Measurements from ENCODE around the gene OPCML. TPM values are rescaled to one million over a fixed set of nuclear protein-coding genes. Genes with fewer than 3 reads are reported as not detected.

OPCML gene
- total RNA-seq, 4 donors from 2014 or later = 0.33 TPM; not detected in 3

GRCh38 chr11:132408877-132409276 lies 1123.4 kb downstream of the OPCML start:
- H3K27ac ChIP-seq = no peak overlapping the region
- H3K36me3 ChIP-seq = no peaks in the 10 kb centered on the region
- DNase-seq = no peak
- TF ChIP-seq CTCF (IDR thresholded peaks at IDR 0.05) (no peak), POLR2A (IDR thresholded peaks at IDR 0.05) (no peak)
- H3K27me3 ChIP-seq = no peaks in the 10 kb centered on the region
- peaks cover 0 to 5% of the 10 kb centered on the region in 2 donors for H3K4me1 ChIP-seq
- no peak overlapping the region for H3K4me3 ChIP-seq (replicated peaks in 1 of 3)
- no peaks in the 10 kb centered on the region for H3K9me3 ChIP-seq
- intact Hi-C loops (cut with DNase I) = no loop called here
- WGBS, 2 donors = 29 to 47% methylated on average over 1 of the region's 1 CpG

GRCh38 chr11:132405728-132406127 lies 1126.6 kb downstream of the OPCML start:
- Histone ChIP-seq H3K27me3 (no peaks in the 10 kb centered on the region), H3K9me3 (no peaks in the 10 kb centered on the region), H3K36me3 (no peaks in the 10 kb centered on the region), H3K4me3 (replicated peaks in 1 of 3) (no peak overlapping the region), H3K27ac (no peak overlapping the region), H3K4me1 (peaks cover 0 to 4% of the 10 kb centered on the region in 2 donors)
- intact Hi-C loops (cut with DNase I) = no loop called here
- DNase-seq = no peak
- TF ChIP-seq POLR2A (IDR thresholded peaks at IDR 0.05) (no peak), CTCF (IDR thresholded peaks at IDR 0.05) (no peak)
- 49 to 52% methylated on average over 4 of the region's 4 CpGs for WGBS, 2 donors

- no peak overlapping the region for H3K4me3 ChIP-seq (replicated peaks in 1 of 3)
- peaks cover 0 to 4% of the 10 kb centered on the region in 2 donors for H3K4me1 ChIP-seq
- TF ChIP-seq CTCF (IDR thresholded peaks at IDR 0.05) (peak in 1 of 6 experiments; percentile 18), POLR2A (IDR thresholded peaks at IDR 0.05) (no peak)
- H3K27me3 ChIP-seq = no peaks in the 10 kb centered on the region
- H3K36me3 ChIP-seq = no peaks in the 10 kb centered on the region
- intact Hi-C loops (cut with DNase I) = no loop called here
- no peak overlapping the region for H3K27ac ChIP-seq
- WGBS, 2 donors = 18 to 23% methylated on average over 8 of the region's 8 CpGs
- no peaks in the 10 kb centered on the region for H3K9me3 ChIP-seq
- DNase-seq = peak; percentile 12 to 19
These were observed 1130.1 kb downstream of the OPCML start for GRCh38 chr11:132402071-132402684.

GRCh38 chr11:132396318-132396717 lies 1136.0 kb downstream of the OPCML start:
- no peak for DNase-seq
- no peak overlapping the region for H3K4me3 ChIP-seq (replicated peaks in 1 of 3)
- H3K27ac ChIP-seq = no peak overlapping the region
- H3K36me3 ChIP-seq = no peaks in the 10 kb centered on the region
- no peak for TF ChIP-seq CTCF (IDR thresholded peaks at IDR 0.05)
- no peak for TF ChIP-seq POLR2A (IDR thresholded peaks at IDR 0.05)
- WGBS, 2 donors = 95% methylated on average over 4 of the region's 4 CpGs
- intact Hi-C loops (cut with DNase I) = no loop called here
- H3K27me3 ChIP-seq = no peaks in the 10 kb centered on the region
- H3K4me1 ChIP-seq = no peaks in the 10 kb centered on the region
- no peaks in the 10 kb centered on the region for H3K9me3 ChIP-seq

GRCh38 chr11:132395434-132395833 lies 1136.9 kb downstream of the OPCML start:
- intact Hi-C loops (cut with DNase I) = no loop called here
- H3K4me3 ChIP-seq (replicated peaks in 1 of 3) = no peak overlapping the region
- no peak overlapping the region for H3K27ac ChIP-seq
- no peak for DNase-seq
- H3K36me3 ChIP-seq = no peaks in the 10 kb centered on the region
- H3K27me3 ChIP-seq = no peaks in the 10 kb centered on the region
- TF ChIP-seq CTCF (IDR thresholded peaks at IDR 0.05) = no peak
- no peak for TF ChIP-seq POLR2A (IDR thresholded peaks at IDR 0.05)
- no peaks in the 10 kb centered on the region for H3K9me3 ChIP-seq
- H3K4me1 ChIP-seq = no peaks in the 10 kb centered on the region
